HepG2 (cell line): Measurements from ENCODE around the gene HKDC1. TPM values are rescaled to one million over a fixed set of nuclear protein-coding genes. Genes with fewer than 3 reads are reported as not detected.
A peak's percentile ranks its signal among the peaks of the same experiment; 100 is the strongest.

Source experiments
- ATAC-seq: fragments of 200-7000 bp; cut with Tn5 transposase; 3 replicates; pipeline ENCODE4 v1.9.1; 2020; ENCODE audit warnings: mild to moderate bottlenecking, moderate library complexity
- BruUV-seq: library from RNA; stranded (reverse); fragments of 400-500 nt; replicated peaks from 2 replicates; lab custom pipeline; 2021; lab: Mats Ljungman, UMichigan
- CTCF ChIA-PET: fragments of 300-600 bp; formaldehyde crosslinking; extraction: SDS; loops from one replicate; lab custom pipeline; 2021; ENCODE audit warnings: low total read pairs, inconsistent platforms, low intra/inter-chr PET ratio; lab: Yijun Ruan, JAX
- POLR2A ChIA-PET: fragments of 350-600 bp; sonication (Branson Sonifier 250); formaldehyde crosslinking; loops from one replicate; lab custom pipeline; 2020; ENCODE audit warnings: antibody characterized with exemption, inconsistent platforms; lab: Yijun Ruan, JAX
- DNase-seq: peaks from one replicate; pipeline ENCODE4 v3.0.0-alpha.2; 2015; ENCODE audit warnings: low spot score
- FAIRE-seq: peaks from 3 replicates; lab custom pipeline; 2011; peaks lifted over from hg19 to GRCh38; lab: Jason Lieb, UNC
- H2AFZ ChIP-seq: one replicate; pipeline ENCODE4 v1.6.1; 2011; ENCODE audit warnings: low read length, inconsistent platforms
- H3K27ac ChIP-seq: fragments of 300-600 bp; 3 replicates; pipeline ENCODE4 v1.8.0; 2011; ENCODE audit warnings: mixed run types, mild to moderate bottlenecking, mixed read lengths, low read length, inconsistent platforms; ENCODE audit not compliant: insufficient read depth; ENCODE audit errors: extremely low read length
- H3K27me3 ChIP-seq, 2 experiments: fragments of 200-600 bp in 1 of 2; 2 replicates in 1 of 2; 3 replicates in 1 of 2; pipeline versions ENCODE4 v1.6.0 to v1.8.0; 2011; ENCODE audit warnings: low read length in 2 of 2, mild to moderate bottlenecking in 2 of 2, moderate library complexity in 2 of 2, inconsistent platforms in 1 of 2; ENCODE audit not compliant: insufficient read depth in 2 of 2, control insufficient read depth in 1 of 2
- H3K36me3 ChIP-seq, 2 experiments: fragments of 200-600 bp in 1 of 2; replicated peaks in 1 of 2; 2 replicates in 1 of 2; 3 replicates in 1 of 2; pipeline versions ENCODE4 v1.5.1 to v1.8.0; 2011; ENCODE audit warnings: low read length in 2 of 2, inconsistent platforms in 1 of 2; ENCODE audit not compliant: insufficient read depth in 2 of 2, control insufficient read depth in 1 of 2
- H3K4me1 ChIP-seq: 2 replicates; pipeline ENCODE4 v1.5.1; 2012; ENCODE audit warnings: low read length, inconsistent platforms; ENCODE audit not compliant: insufficient read depth
- H3K4me2 ChIP-seq: 2 replicates; pipeline ENCODE4 v1.6.0; 2011; ENCODE audit warnings: low read depth, low read length, inconsistent platforms
- H3K4me3 ChIP-seq, 3 experiments: fragments of 200-600 bp in 1 of 3; sonication (generic), shearing (Covaris generic) in 1 of 3; replicated peaks in 1 of 3; 2 replicates each; pipeline ENCODE4 v1.5.1; 2011 to 2016; ENCODE audit warnings: low read length in 3 of 3, inconsistent platforms in 2 of 3, low read depth in 2 of 3, mild to moderate bottlenecking in 2 of 3, control low read depth in 1 of 3, mixed read lengths in 1 of 3; ENCODE audit not compliant: insufficient read depth in 1 of 3
- H3K79me2 ChIP-seq: one replicate; pipeline ENCODE4 v1.6.1; 2011; ENCODE audit warnings: low read length, inconsistent platforms; ENCODE audit not compliant: insufficient read depth
- H3K9ac ChIP-seq: 2 replicates; pipeline ENCODE4 v1.6.0; 2011; ENCODE audit warnings: mild to moderate bottlenecking, low read depth, low read length, inconsistent platforms; ENCODE audit not compliant: insufficient read depth
- H3K9me3 ChIP-seq: 2 replicates; pipeline ENCODE4 v1.5.1; 2012; ENCODE audit warnings: mild to moderate bottlenecking, low read length
- H4K20me1 ChIP-seq: 2 replicates; pipeline ENCODE4 v1.6.0; 2011; ENCODE audit warnings: inconsistent platforms, mild to moderate bottlenecking, low read length, moderate library complexity; ENCODE audit not compliant: insufficient read depth
- ATF4 ChIP-seq, 2 experiments: fragments of 450-650 bp in 1 of 2; sonication (generic) in 1 of 2; formaldehyde crosslinking; IDR thresholded peaks; 2 replicates each; pipeline versions ENCODE4 v1.5.0 to v1.8.0; 2020 to 2022; ENCODE audit warnings: mild to moderate bottlenecking in 1 of 2, missing genetic modification reagents in 1 of 2
- ELF3 ChIP-seq: IDR thresholded peaks from 2 replicates; pipeline ENCODE4 v1.6.1; 2016; ENCODE audit warnings: missing genetic modification reagents, missing compliant biosample characterization
- FOXA3 ChIP-seq: IDR thresholded peaks from 2 replicates; pipeline ENCODE4 v1.6.1; 2016; ENCODE audit warnings: missing genetic modification reagents, missing compliant biosample characterization
- JDP2 ChIP-seq: sonication (generic); formaldehyde crosslinking; IDR thresholded peaks from 2 replicates; pipeline ENCODE4 v1.8.1; 2022; ENCODE audit warnings: missing genetic modification reagents, borderline replicate concordance
- KAT8 ChIP-seq: IDR thresholded peaks from 2 replicates; pipeline ENCODE4 v1.6.1; 2016; ENCODE audit warnings: missing genetic modification reagents, missing compliant biosample characterization
- KDM6A ChIP-seq: IDR thresholded peaks from 2 replicates; pipeline ENCODE4 v1.6.1; 2016; ENCODE audit warnings: low read depth
- PHF8 ChIP-seq: sonication (generic); formaldehyde crosslinking; IDR thresholded peaks from 2 replicates; pipeline ENCODE4 v1.5.0; 2020; ENCODE audit warnings: missing genetic modification reagents
- SOX13 ChIP-seq, 3 experiments: fragments of 450-650 bp in 1 of 3; sonication (generic) in 1 of 3; formaldehyde crosslinking in 1 of 3; IDR thresholded peaks in 2 of 3; conservative IDR thresholded peaks in 1 of 3; 2 replicates each; pipeline versions ENCODE4 v1.5.0 to v1.6.1; 2016 to 2020; ENCODE audit warnings: antibody characterized with exemption in 1 of 3, mild to moderate bottlenecking in 1 of 3, missing compliant biosample characterization in 1 of 3, missing genetic modification reagents in 1 of 3, moderate library complexity in 1 of 3
- SP1 ChIP-seq, 2 experiments: fragments of 450-650 bp in 1 of 2; sonication (generic) in 1 of 2; formaldehyde crosslinking in 1 of 2; IDR thresholded peaks; 2 replicates each; pipeline versions ENCODE4 v1.4.0 to v1.6.1; 2016 to 2020; ENCODE audit warnings: missing genetic modification reagents in 1 of 2
- THAP7 ChIP-seq: sonication (generic); formaldehyde crosslinking; IDR thresholded peaks from 2 replicates; pipeline ENCODE4 v1.8.1; 2023; ENCODE audit warnings: mild to moderate bottlenecking, missing genetic modification reagents
- ZBTB43 ChIP-seq: sonication (generic); formaldehyde crosslinking; conservative IDR thresholded peaks from 2 replicates; pipeline ENCODE4 v1.4.0; 2020; ENCODE audit warnings: missing genetic modification reagents
- ZBTB44 ChIP-seq: sonication (generic); formaldehyde crosslinking; IDR thresholded peaks from 2 replicates; pipeline ENCODE4 v1.4.0; 2020; ENCODE audit warnings: missing genetic modification reagents
- ZFP41 ChIP-seq: sonication (generic); formaldehyde crosslinking; IDR thresholded peaks from 2 replicates; pipeline ENCODE4 v1.4.0; 2020; ENCODE audit warnings: mild to moderate bottlenecking, missing genetic modification reagents, borderline replicate concordance
- ZNF224 ChIP-seq: sonication (generic); formaldehyde crosslinking; IDR thresholded peaks from 2 replicates; pipeline ENCODE4 v1.5.0; 2020; ENCODE audit warnings: mild to moderate bottlenecking, missing genetic modification reagents
- ZNF230 ChIP-seq: sonication (generic); formaldehyde crosslinking; IDR thresholded peaks from 2 replicates; pipeline ENCODE4 v1.4.0; 2020; ENCODE audit warnings: mild to moderate bottlenecking, missing genetic modification reagents
- ZNF30 ChIP-seq: sonication (generic); formaldehyde crosslinking; IDR thresholded peaks from 2 replicates; pipeline ENCODE4 v1.5.0; 2020; ENCODE audit warnings: mild to moderate bottlenecking, missing genetic modification reagents
- ZNF33B ChIP-seq: sonication (generic); formaldehyde crosslinking; IDR thresholded peaks from 2 replicates; pipeline ENCODE4 v1.5.1; 2020; ENCODE audit warnings: mild to moderate bottlenecking, missing genetic modification reagents
- WGBS: methylation state at CpG from one replicate; pipeline ENCODE4 v1.1.6; 2017; ENCODE audit warnings: low lambda C conversion rate; 5-methylcytosine and 5-hydroxymethylcytosine counted together
- in situ Hi-C: cut with HindIII; loops from 2 replicates; pipeline ENCODE4 v1.10.0; 2017; ENCODE audit warnings: low pct_unique_long_range_greater_than_20kb; ENCODE audit not compliant: extremely low pct_ligation_motif_present
- intact Hi-C: fragments of 100-400 bp; cut with micrococcal nuclease; formaldehyde crosslinking; loops from one replicate; pipeline ENCODE4 v1.10.0; 2022; ENCODE audit not compliant: unreplicated experiment
- polyA plus RNA-seq, 8 experiments: library from polyadenylated mRNA; depleted of rRNA in 3 of 8; stranded (reverse) in 7 of 8; unstranded in 1 of 8; fragments of >200 nt; fragmentation: Illumina TruSeq in 4 of 8; extraction: Trizol in 4 of 8; gene quantifications; 2 replicates each; pipeline versions ENCODE4 v1.2.1 to v1.2.3, GENCODE V29; 2011 to 2016; ENCODE audit warnings: low read depth in 4 of 8, missing spikeins in 1 of 8, mixed read lengths in 1 of 8; ENCODE audit not compliant: insufficient read depth in 1 of 8
- total RNA-seq, 5 experiments: library from RNA; depleted of rRNA; stranded (reverse); fragments of >200 nt; fragmentation: Illumina TruSeq; extraction: Trizol; gene quantifications; 2 replicates each; pipeline ENCODE4 v1.2.3, GENCODE V29; 2016; ENCODE audit warnings: low read depth in 1 of 5

Gene HKDC1
- total and polyA plus RNA-seq, 2 of the 13 experiments (the other 11 are each of a cell fraction or from before 2014, with no cell fraction given), result 8.1 to 12.4 TPM

- intact Hi-C loops, result loop anchor here (5.0 to 10.0 kb wide), 2 partner anchors 55 to 193 kb away; partner anchors contain the start of genes KIFBP and VPS26A
- no TSS peak for BruUV-seq
- peaks cover 53% of the 10 kb centered on the region for H3K79me2 ChIP-seq
- no peaks in the 10 kb centered on the region; a peak in 1 of 5 replicates for H3K27me3 ChIP-seq
- CTCF ChIA-PET, result no interaction called here
- FAIRE-seq (peak; percentile 89), ATAC-seq (peak; percentile 90), DNase-seq (peak; percentile 98)
- no peaks in the 10 kb centered on the region for H4K20me1 ChIP-seq
- POLR2A ChIA-PET, result interaction anchor here (1.1 to 1.4 kb wide), 3 partner anchors 12 to 49 kb away, joined by 3 to 4 read pairs (median 3); partner anchors contain the start of gene HKDC1
- H3K4me2 ChIP-seq, result peak within 1 kb of the TSS; percentile 98
- H2AFZ ChIP-seq, result peak within 1 kb of the TSS; percentile 95
- H3K27ac ChIP-seq, result peak within 1 kb of the TSS; percentile 98
- peak within 1 kb of the TSS; percentile 99 for H3K9ac ChIP-seq
- H3K9me3 ChIP-seq, result no peaks in the 10 kb centered on the region
- peaks cover 35% of the 10 kb centered on the region for H3K4me1 ChIP-seq
- in situ Hi-C loops, result no loop called here
- H3K4me3 ChIP-seq, result peak within 1 kb of the TSS; percentile 79 to 93 (median 87)
- peaks cover 5 to 12% of the 10 kb centered on the region in 2 experiments; a peak in 3 of 5 replicates for H3K36me3 ChIP-seq
- 0% methylated on average over 31 of the region's 44 CpGs for WGBS
- TF ChIP-seq ZNF224 (CRISPR knock-in tag) (0 out of 2 replicates have a peak, but pooled peaks have one; percentile 39), ZNF230 (CRISPR knock-in tag) (peak; percentile 42; the same call in 1 of the 2 replicates), ZFP41 (CRISPR knock-in tag) (no peak), JDP2 (CRISPR knock-in tag) (no peak), ATF4 (CRISPR knock-in tag; IDR thresholded peaks at IDR 0.05) (peak in 1 of 2 experiments; percentile 65; a peak in 2 of 4 replicates), PHF8 (peak; percentile 95), KDM6A (no peak), SP1 (IDR thresholded peaks at IDR 0.05) (no peak), SP1 (CRISPR knock-in tag; IDR thresholded peaks at IDR 0.05) (peak; percentile 55; the same call in 1 of the 2 replicates), ZNF33B (CRISPR knock-in tag) (0 out of 2 replicates have a peak, but pooled peaks have one; percentile 28), FOXA3 (CRISPR knock-in tag) (peak; percentile 35), ZBTB44 (CRISPR knock-in tag) (no peak), SOX13 (IDR thresholded peaks at IDR 0.05) (no peak), SOX13 (CRISPR knock-in tag; conservative IDR thresholded peaks at IDR 0.05 in 1 of 2, IDR thresholded peaks at IDR 0.05 in 1 of 2) (0 out of 4 replicates have a peak, but pooled peaks of 1 of the 2 experiments have one; percentile 7), ZBTB43 (no peak), KAT8 (peak; percentile 99), ZNF30 (no peak), ELF3 (CRISPR knock-in tag) (0 out of 2 replicates have a peak, but pooled peaks have one; percentile 26), THAP7 (CRISPR knock-in tag) (peak; percentile 53; the same call in 1 of the 2 replicates)
Measured at GRCh38 chr10:69179743-69180524, 40.2 kb upstream of the HKDC1 start, which contains the start of gene SUPV3L1. Gene SUPV3L1, plus strand, starts transcription at chr10:69180234. Its CDS starts 58 bp downstream, at chr10:69180292.
